Measurements from ENCODE around the gene SLC7A11.

SLC7A11 gene

DNA sequence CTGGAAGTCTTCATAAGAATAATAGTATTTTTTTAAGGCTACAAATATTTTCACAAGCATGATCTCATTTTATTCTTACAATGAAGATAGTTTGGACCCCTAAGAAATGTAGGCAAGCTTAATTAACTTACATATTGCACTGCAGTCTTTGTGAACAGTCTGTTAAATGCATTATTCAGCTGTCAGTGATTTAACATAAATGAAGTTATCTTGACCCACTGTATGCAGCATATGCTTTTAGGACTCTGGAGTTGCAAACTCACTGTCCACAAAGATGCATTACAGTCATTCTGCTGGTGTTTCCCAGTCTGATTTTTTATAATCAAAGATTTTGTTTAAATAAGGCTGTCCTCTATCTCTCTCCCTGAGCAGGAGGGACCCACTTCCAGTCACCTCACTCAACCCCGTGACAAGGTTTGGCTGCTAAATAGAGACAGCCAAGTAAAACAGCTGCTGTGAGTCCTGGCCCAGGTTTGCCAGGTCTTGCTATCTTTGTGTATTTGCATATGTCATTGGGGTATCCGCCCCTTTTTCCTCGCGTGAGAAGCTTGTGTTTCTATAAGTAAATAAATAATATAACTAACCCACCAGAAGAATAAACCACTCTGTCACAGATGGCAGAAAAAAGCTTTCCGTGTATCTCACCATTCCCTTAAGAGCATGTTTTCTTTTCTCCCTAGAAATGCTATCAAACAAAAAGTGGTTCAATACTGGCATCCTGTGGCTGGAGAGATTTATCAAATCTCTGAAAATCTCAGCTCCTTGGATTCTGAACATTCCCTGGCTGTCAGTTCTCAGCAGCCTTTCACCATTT lies 67.0 kb downstream of the SLC7A11 start:
- no peaks in the 10 kb centered on the region for H4K20me1 ChIP-seq (ENCODE audit: insufficient read depth, low read length)
- H3K27me3 ChIP-seq (ENCODE audit: insufficient read depth, low read length) = no peaks in the 10 kb centered on the region
- peaks cover 12% of the 10 kb centered on the region for H3K4me1 ChIP-seq (ENCODE audit: insufficient read depth, low read length, severe bottlenecking)
- TF ChIP-seq, protein P1, sequence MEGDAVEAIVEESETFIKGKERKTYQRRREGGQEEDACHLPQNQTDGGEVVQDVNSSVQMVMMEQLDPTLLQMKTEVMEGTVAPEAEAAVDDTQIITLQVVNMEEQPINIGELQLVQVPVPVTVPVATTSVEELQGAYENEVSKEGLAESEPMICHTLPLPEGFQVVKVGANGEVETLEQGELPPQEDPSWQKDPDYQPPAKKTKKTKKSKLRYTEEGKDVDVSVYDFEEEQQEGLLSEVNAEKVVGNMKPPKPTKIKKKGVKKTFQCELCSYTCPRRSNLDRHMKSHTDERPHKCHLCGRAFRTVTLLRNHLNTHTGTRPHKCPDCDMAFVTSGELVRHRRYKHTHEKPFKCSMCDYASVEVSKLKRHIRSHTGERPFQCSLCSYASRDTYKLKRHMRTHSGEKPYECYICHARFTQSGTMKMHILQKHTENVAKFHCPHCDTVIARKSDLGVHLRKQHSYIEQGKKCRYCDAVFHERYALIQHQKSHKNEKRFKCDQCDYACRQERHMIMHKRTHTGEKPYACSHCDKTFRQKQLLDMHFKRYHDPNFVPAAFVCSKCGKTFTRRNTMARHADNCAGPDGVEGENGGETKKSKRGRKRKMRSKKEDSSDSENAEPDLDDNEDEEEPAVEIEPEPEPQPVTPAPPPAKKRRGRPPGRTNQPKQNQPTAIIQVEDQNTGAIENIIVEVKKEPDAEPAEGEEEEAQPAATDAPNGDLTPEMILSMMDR (IDR thresholded peaks at IDR 0.05; ENCODE audit: low read length) = no peak
- TF ChIP-seq EZH2 (IDR thresholded peaks at IDR 0.05; ENCODE audit: borderline replicate concordance, low read length) = no peak
- H3K9me2 ChIP-seq (ENCODE audit: low read depth, low read length) = no peaks in the 10 kb centered on the region
- no peak overlapping the region for H3K4me2 ChIP-seq (ENCODE audit: low read length)
- no peak overlapping the region for H2AFZ ChIP-seq (ENCODE audit: low read length)
- no peaks in the 10 kb centered on the region for H3K79me2 ChIP-seq (ENCODE audit: insufficient read depth, low read length)
- H3K9me3 ChIP-seq (ENCODE audit: low read length) = no peaks in the 10 kb centered on the region
- H3F3A ChIP-seq (ENCODE audit: insufficient read depth, low read length) = no peaks in the 10 kb centered on the region
- H3K4me3 ChIP-seq (ENCODE audit: low read depth, low read length, poor library complexity, severe bottlenecking) = no peak overlapping the region
- no peak overlapping the region for H3K27ac ChIP-seq (ENCODE audit: low read depth, low read length, poor library complexity, severe bottlenecking)
- no peaks in the 10 kb centered on the region; the same call in 1 of the 2 replicates for H3K36me3 ChIP-seq (ENCODE audit: insufficient read depth, low read length)
- H3K9ac ChIP-seq (ENCODE audit: low read length) = no peak overlapping the region

DNA sequence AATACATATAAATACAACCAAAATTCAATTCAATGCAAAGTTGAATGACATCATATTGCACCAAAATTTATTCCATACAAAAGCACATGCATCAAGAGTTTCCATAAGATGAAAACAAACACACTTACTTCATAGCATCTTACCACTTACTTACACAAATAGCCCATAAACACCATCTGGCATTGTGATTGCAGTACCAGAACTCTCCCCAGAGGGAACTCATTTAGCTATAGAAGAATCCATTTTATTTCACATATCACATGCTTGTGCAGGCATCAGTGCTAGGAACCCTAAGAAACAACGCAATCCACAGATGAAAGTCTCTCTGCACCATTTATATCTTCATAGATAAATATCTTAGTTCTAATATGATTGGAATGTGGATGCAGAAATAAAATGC lies 77.9 kb downstream of the SLC7A11 start:
- no peak overlapping the region for H3K4me3 ChIP-seq (ENCODE audit: low read depth, low read length, poor library complexity, severe bottlenecking)
- no peak overlapping the region for H3K4me2 ChIP-seq (ENCODE audit: low read length)
- no peak overlapping the region for H2AFZ ChIP-seq (ENCODE audit: low read length)
- H3F3A ChIP-seq (ENCODE audit: insufficient read depth, low read length) = no peaks in the 10 kb centered on the region
- TF ChIP-seq EZH2 (IDR thresholded peaks at IDR 0.05; ENCODE audit: borderline replicate concordance, low read length) = no peak
- TF ChIP-seq, protein P1 (IDR thresholded peaks at IDR 0.05; ENCODE audit: low read length) = no peak
- H3K9me3 ChIP-seq (ENCODE audit: low read length) = no peaks in the 10 kb centered on the region
- no peaks in the 10 kb centered on the region for H3K36me3 ChIP-seq (ENCODE audit: insufficient read depth, low read length)
- H3K27me3 ChIP-seq (ENCODE audit: insufficient read depth, low read length) = no peaks in the 10 kb centered on the region
- H3K27ac ChIP-seq (ENCODE audit: low read depth, low read length, poor library complexity, severe bottlenecking) = no peak overlapping the region
- no peaks in the 10 kb centered on the region for H4K20me1 ChIP-seq (ENCODE audit: insufficient read depth, low read length)
- no peaks in the 10 kb centered on the region for H3K79me2 ChIP-seq (ENCODE audit: insufficient read depth, low read length)
- no peaks in the 10 kb centered on the region for H3K9me2 ChIP-seq (ENCODE audit: low read depth, low read length)
- H3K4me1 ChIP-seq (ENCODE audit: insufficient read depth, low read length, severe bottlenecking) = no peaks in the 10 kb centered on the region
- no peak overlapping the region for H3K9ac ChIP-seq (ENCODE audit: low read length)

DNA sequence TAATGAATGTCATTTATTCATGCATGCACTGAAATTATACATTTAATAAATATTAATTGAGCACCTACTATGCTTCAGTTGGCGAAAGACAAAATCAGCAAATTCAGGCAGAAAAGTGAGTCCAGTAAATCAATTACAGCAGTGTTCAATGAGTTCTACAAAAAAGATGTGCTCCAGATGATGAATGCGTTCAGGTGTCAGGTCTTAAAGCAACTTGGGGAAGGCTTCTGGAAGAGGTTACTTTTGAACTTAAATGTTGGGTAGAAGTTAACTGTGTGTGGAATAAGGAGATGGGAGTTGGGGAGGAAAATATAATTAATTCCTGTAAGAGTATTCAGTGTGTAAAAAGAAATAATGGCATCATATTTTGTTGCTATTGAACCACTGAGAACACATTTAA lies 79.0 kb downstream of the SLC7A11 start:
- no peaks in the 10 kb centered on the region for H3F3A ChIP-seq (ENCODE audit: insufficient read depth, low read length)
- no peak overlapping the region for H3K9ac ChIP-seq (ENCODE audit: low read length)

More for the DNA sequence above, 79.0 kb downstream of the SLC7A11 start:
- Histone ChIP-seq H3K27me3 (ENCODE audit: insufficient read depth, low read length) (no peaks in the 10 kb centered on the region), H3K9me2 (ENCODE audit: low read depth, low read length) (no peaks in the 10 kb centered on the region), H3K4me2 (ENCODE audit: low read length) (no peak overlapping the region), H2AFZ (ENCODE audit: low read length) (no peak overlapping the region), H4K20me1 (ENCODE audit: insufficient read depth, low read length) (no peaks in the 10 kb centered on the region), H3K36me3 (ENCODE audit: insufficient read depth, low read length) (no peaks in the 10 kb centered on the region), H3K27ac (ENCODE audit: low read depth, low read length, poor library complexity, severe bottlenecking) (no peak overlapping the region), H3K79me2 (ENCODE audit: insufficient read depth, low read length) (no peaks in the 10 kb centered on the region), H3K4me3 (ENCODE audit: low read depth, low read length, poor library complexity, severe bottlenecking) (no peak overlapping the region), H3K4me1 (ENCODE audit: insufficient read depth, low read length, severe bottlenecking) (no peaks in the 10 kb centered on the region), H3K9me3 (ENCODE audit: low read length) (no peaks in the 10 kb centered on the region)
- TF ChIP-seq, protein P1 (IDR thresholded peaks at IDR 0.05; ENCODE audit: low read length) = no peak
- TF ChIP-seq EZH2 (IDR thresholded peaks at IDR 0.05; ENCODE audit: borderline replicate concordance, low read length) = no peak
